Hematopoietic multipotent progenitor cell (in vitro differentiated cells): ENCODE results near the gene SIM1. TPM values are rescaled to one million over a fixed set of nuclear protein-coding genes. Genes with fewer than 3 reads are reported as not detected.

Source experiments
- DNase-seq, 3 donors: peaks; one replicate each; pipeline ENCODE4 v3.0.0-alpha.2; 2011 to 2015; ENCODE audit warnings: low read depth in 2 of 3, low spot score in 2 of 3
- total RNA-seq: library from RNA; depleted of rRNA; stranded (reverse); fragments of >200 nt; gene quantifications from one replicate; pipeline ENCODE4 v1.2.3, GENCODE V29; 2012

Gene SIM1
- total RNA-seq, 1 donor, result under 0.01 TPM

GRCh38 chr6:100456908-100457235, 7.8 kb downstream of the SIM1 start:
- no peak for DNase-seq

GRCh38 chr6:100456141-100456907, 8.4 kb downstream of the SIM1 start:
- no peak for DNase-seq

GRCh38 chr6:100455230-100456124, 9.2 kb downstream of the SIM1 start:
- DNase-seq, result no peak

GRCh38 chr6:100454551-100455229, 10.0 kb downstream of the SIM1 start:
- DNase-seq, result peak in 1 of 3 donors; percentile 48

- DNase-seq, result peak in 1 of 3 donors; percentile 7
These were observed 10.8 kb downstream of the SIM1 start for GRCh38 chr6:100453701-100454521.

- DNase-seq, result no peak
These were observed 11.7 kb downstream of the SIM1 start for GRCh38 chr6:100452998-100453397.

GRCh38 chr6:100451577-100451976, 13.1 kb downstream of the SIM1 start:
- no peak for DNase-seq

GRCh38 chr6:100449239-100449691, 15.5 kb downstream of the SIM1 start:
- DNase-seq, result no peak

GRCh38 chr6:100447900-100448748, 16.6 kb downstream of the SIM1 start:
- DNase-seq, result no peak

GRCh38 chr6:100447081-100447899, 17.4 kb downstream of the SIM1 start:
- DNase-seq, result peak in 1 of 3 donors; percentile 32

GRCh38 chr6:100446115-100447080, 18.3 kb downstream of the SIM1 start:
- peak in 2 of 3 donors; percentile 38 to 42 for DNase-seq

GRCh38 chr6:100445512-100445911, 19.2 kb downstream of the SIM1 start:
- no peak for DNase-seq

- DNase-seq, result no peak
These were observed 23.8 kb downstream of the SIM1 start for GRCh38 chr6:100440935-100441334.

- no peak for DNase-seq
These were observed 29.4 kb downstream of the SIM1 start for GRCh38 chr6:100435299-100435698.

- no peak for DNase-seq
These were observed 30.8 kb downstream of the SIM1 start for GRCh38 chr6:100433726-100434435.

GRCh38 chr6:100432136-100432535, 32.6 kb downstream of the SIM1 start:
- DNase-seq, result no peak

- no peak for DNase-seq
These were observed 33.8 kb downstream of the SIM1 start for GRCh38 chr6:100430962-100431361.
